OCI-LY7 (cell line): ENCODE measurements around the gene RNF41. TPM values are rescaled to one million over a fixed set of nuclear protein-coding genes. Genes with fewer than 3 reads are reported as not detected.
A peak's percentile ranks its signal among the peaks of the same experiment; 100 is the strongest.
"Not testable (repeated sequence)": the region's sequence is repeated elsewhere in the genome, so short reads cannot be mapped to it uniquely, and the experiment has no call there.

Experiments used
- BruUV-seq: library from RNA; stranded (reverse); fragments of 400-500 nt; replicated peaks from 2 replicates; lab custom pipeline; 2021; lab: Mats Ljungman, UMichigan
- CTCF ChIA-PET: fragments of 300-600 bp; sonication (Branson Sonifier 250); formaldehyde crosslinking; loops from one replicate; lab custom pipeline; 2022; ENCODE audit warnings: antibody characterized with exemption; ENCODE audit not compliant: unreplicated experiment; lab: Charles Lee
- POLR2A ChIA-PET: fragments of 300-600 bp; sonication (Branson Sonifier 250); formaldehyde crosslinking; loops from one replicate; lab custom pipeline; 2022; ENCODE audit warnings: antibody characterized with exemption; lab: Charles Lee
- DNase-seq: peaks from one replicate; pipeline ENCODE4 v3.0.0-alpha.2; 2015; ENCODE audit warnings: low spot score
- H2AFZ ChIP-seq: fragments of 200-600 bp; sonication (generic), shearing (Covaris generic); 2 replicates; pipeline ENCODE4 v1.6.1; 2014; ENCODE audit warnings: mild to moderate bottlenecking, antibody characterized with exemption, low read length, moderate library complexity
- H3K27ac ChIP-seq: fragments of 200-600 bp; sonication (generic); 2 replicates; pipeline ENCODE4 v1.5.1; 2014; ENCODE audit warnings: mixed run types, low read depth, mild to moderate bottlenecking, moderate library complexity, low read length, inconsistent platforms; ENCODE audit not compliant: poor library complexity, severe bottlenecking
- H3K36me3 ChIP-seq: fragments of 200-600 bp; sonication (generic); 2 replicates; pipeline ENCODE4 v1.6.1; 2014; ENCODE audit warnings: mild to moderate bottlenecking, antibody characterized with exemption, low read length, moderate library complexity, mixed read lengths; ENCODE audit not compliant: insufficient read depth
- H3K4me1 ChIP-seq: fragments of 200-600 bp; sonication (generic); 2 replicates; pipeline ENCODE4 v1.5.1; 2014; ENCODE audit warnings: mild to moderate bottlenecking, low read length; ENCODE audit not compliant: insufficient read depth, poor library complexity, severe bottlenecking
- H3K4me2 ChIP-seq: fragments of 200-600 bp; sonication (generic); 2 replicates; pipeline ENCODE4 v1.6.1; 2014; ENCODE audit warnings: mild to moderate bottlenecking, low read length
- H3K4me3 ChIP-seq: fragments of 200-600 bp; sonication (generic); 2 replicates; pipeline ENCODE4 v1.5.1; 2014; ENCODE audit warnings: mild to moderate bottlenecking, low read depth, low read length; ENCODE audit not compliant: poor library complexity, severe bottlenecking
- H3K79me2 ChIP-seq: fragments of 200-600 bp; sonication (generic); 2 replicates; pipeline ENCODE4 v1.6.1; 2016; ENCODE audit warnings: low read depth, mild to moderate bottlenecking, low read length, moderate library complexity, mixed read lengths; ENCODE audit not compliant: insufficient read depth
- H3K9me2 ChIP-seq: fragments of 200-600 bp; sonication (generic); 2 replicates; pipeline ENCODE4 v1.6.1; 2016; ENCODE audit warnings: mild to moderate bottlenecking, low read length, mixed read lengths; ENCODE audit not compliant: insufficient read depth
- H3K9me3 ChIP-seq: fragments of 200-600 bp; sonication (generic); 2 replicates; pipeline ENCODE4 v1.6.1; 2014; ENCODE audit warnings: mild to moderate bottlenecking, mixed run types, low read length, mixed read lengths
- H4K20me1 ChIP-seq: fragments of 200-600 bp; sonication (generic); 2 replicates; pipeline ENCODE4 v1.6.1; 2014; ENCODE audit warnings: mild to moderate bottlenecking, antibody characterized with exemption, low read length, moderate library complexity, mixed read lengths; ENCODE audit not compliant: insufficient read depth
- CTCF ChIP-seq: fragments of 200-600 bp; sonication (generic); conservative IDR thresholded peaks from 2 replicates; pipeline ENCODE4 v1.5.1; 2014; ENCODE audit warnings: mild to moderate bottlenecking, antibody characterized with exemption, low read length, moderate library complexity, mixed read lengths
- EZH2phosphoT487 ChIP-seq: fragments of 200-600 bp; sonication (generic); IDR thresholded peaks from 2 replicates; pipeline ENCODE4 v1.6.1; 2018; ENCODE audit warnings: low read depth, borderline replicate concordance, mild to moderate bottlenecking, mixed run types, antibody characterized with exemption, low read length, moderate library complexity, mixed read lengths
- intact Hi-C: fragments of 100-400 bp; cut with micrococcal nuclease; formaldehyde crosslinking; loops from one replicate; pipeline ENCODE4 v1.10.0; 2022; ENCODE audit not compliant: unreplicated experiment
- total RNA-seq, 2 experiments: library from RNA; depleted of rRNA in 1 of 2; stranded (reverse); fragments of >200 nt in 1 of 2; shearing (Covaris generic) in 1 of 2; gene quantifications; 2 replicates each; pipeline ENCODE4 v1.2.3, GENCODE V29; 2014 to 2022

Gene RNF41
- total RNA-seq, 2 experiments from 2014 or later, result 43.7 to 76.1 TPM

- POLR2A ChIA-PET, result interaction anchor here (0.6 to 1.5 kb wide), 8 partner anchors 8 to 276 kb away, joined by 3 to 7 read pairs (median 4); partner anchors contain the start of genes CNPY2, CS, PAN2 and RNF41
- Histone ChIP-seq H3K9me2 (no peaks in the 10 kb centered on the region), H3K36me3 (peaks cover 29% of the 10 kb centered on the region), H4K20me1 (no peaks in the 10 kb centered on the region), H3K79me2 (no peaks in the 10 kb centered on the region), H3K9me3 (no peaks in the 10 kb centered on the region), H3K4me3 (peak overlapping the region; percentile 69), H2AFZ (peak overlapping the region; percentile 42), H3K4me2 (peak overlapping the region; percentile 72), H3K4me1 (peaks cover 16% of the 10 kb centered on the region), H3K27ac (peak overlapping the region; percentile 62)
- intact Hi-C loops, result no loop called here
- no peak for DNase-seq
- CTCF ChIA-PET, result interaction anchor here (0.6 kb wide), 1 partner anchor 32 kb away, joined by 3 read pairs; no protein-coding TSS in a partner anchor
- TF ChIP-seq EZH2phosphoT487 (no peak), CTCF (no peak)
- no TSS peak for BruUV-seq
These were observed 45.8 kb upstream of the RNF41 start for GRCh38 chr12:56267443-56268071.

GRCh38 chr12:56266693-56267442 lies 45.1 kb upstream of the RNF41 start, which contains the start of gene COQ10A:
Gene COQ10A, plus strand, starts transcription at chr12:56266942. Its CDS starts 177 bp downstream, at chr12:56267119.
- peak; percentile 89 for DNase-seq
- peak within 1 kb of the TSS; percentile 42 for H2AFZ ChIP-seq
- H3K79me2 ChIP-seq, result no peaks in the 10 kb centered on the region
- H3K4me3 ChIP-seq, result peak within 1 kb of the TSS; percentile 69
- no peaks in the 10 kb centered on the region for H3K9me3 ChIP-seq
- peak within 1 kb of the TSS; percentile 72 for H3K4me2 ChIP-seq
- peaks cover 22% of the 10 kb centered on the region for H3K36me3 ChIP-seq
- no peaks in the 10 kb centered on the region for H4K20me1 ChIP-seq
- ChIA-PET POLR2A (interaction anchor here (0.6 to 1.5 kb wide), 8 partner anchors 9 to 276 kb away, joined by 3 to 7 read pairs (median 4); partner anchors contain the start of genes CNPY2, CS, PAN2 and RNF41), CTCF (interaction anchor here (0.6 kb wide), 1 partner anchor 9 kb away, joined by 3 read pairs; no protein-coding TSS in a partner anchor)
- H3K9me2 ChIP-seq, result no peaks in the 10 kb centered on the region
- intact Hi-C loops, result no loop called here
- H3K27ac ChIP-seq, result peak within 1 kb of the TSS; percentile 62
- no peak for TF ChIP-seq EZH2phosphoT487
- TF ChIP-seq CTCF, result peak; percentile 72
- H3K4me1 ChIP-seq, result peaks cover 16% of the 10 kb centered on the region
- no TSS peak for BruUV-seq

GRCh38 chr12:56266068-56266692 lies 44.5 kb upstream of the RNF41 start:
- Histone ChIP-seq H3K4me1 (peaks cover 16% of the 10 kb centered on the region), H3K4me3 (peak overlapping the region; percentile 69), H3K27ac (peak overlapping the region; percentile 62), H3K36me3 (peaks cover 15% of the 10 kb centered on the region), H3K4me2 (peak overlapping the region; percentile 72), H2AFZ (peak overlapping the region; percentile 42)
- H4K20me1 ChIP-seq, DNase-seq, H3K9me3 ChIP-seq, BruUV-seq, H3K9me2 ChIP-seq, H3K79me2 ChIP-seq, intact Hi-C loops: not testable (repeated sequence)
- ChIA-PET CTCF (interaction anchor here (0.6 kb wide), 1 partner anchor 9 kb away, joined by 3 read pairs; no protein-coding TSS in a partner anchor), POLR2A (interaction anchor here (0.6 to 1.5 kb wide), 2 partner anchors 44 to 199 kb away, joined by 3 to 7 read pairs; partner anchors contain the start of gene RNF41)
